Bronchial epithelial cell (primary cell): ENCODE results near the gene AGAP1. TPM values are rescaled to one million over a fixed set of nuclear protein-coding genes. Genes with fewer than 3 reads are reported as not detected.

ENCODE experiments used
- DNase-seq: peaks from one replicate; pipeline ENCODE4 v3.0.0-alpha.2; 2010; ENCODE audit warnings: low read depth
- FAIRE-seq: peaks from 2 replicates; lab custom pipeline; 2011; peaks lifted over from hg19 to GRCh38; lab: Jason Lieb, UNC
- H3K27me3 ChIP-seq: 2 replicates; pipeline ENCODE4 v1.5.1; 2011; ENCODE audit warnings: low read length; ENCODE audit not compliant: control insufficient read depth, insufficient read depth
- H3K36me3 ChIP-seq: 2 replicates; pipeline ENCODE4 v1.5.1; 2011; ENCODE audit warnings: low read length; ENCODE audit not compliant: control insufficient read depth, insufficient read depth
- H3K4me3 ChIP-seq: 2 replicates; pipeline ENCODE4 v1.5.1; 2011; ENCODE audit warnings: mild to moderate bottlenecking, low read depth, low read length, control low read depth
- total RNA-seq: library from RNA; depleted of rRNA; stranded (reverse); fragments of >200 nt; gene quantifications from 2 replicates; pipeline ENCODE4 v1.2.1, GENCODE V29; 2014
- TF ChIP-seq, protein P1 (sequence below): IDR thresholded peaks from 2 replicates; pipeline ENCODE4 v1.5.1; 2011; ENCODE audit warnings: mild to moderate bottlenecking, moderate library complexity, low read length, control low read depth, inconsistent platforms; ENCODE audit not compliant: insufficient read depth, severe bottlenecking

AGAP1 gene
- total RNA-seq, 1 donor from 2014 or later, result 22.4 TPM

GRCh38 chr2:235957251-235957650 lies 463.4 kb downstream of the AGAP1 start:
- no peak overlapping the region for H3K4me3 ChIP-seq
- H3K27me3 ChIP-seq, result no peaks in the 10 kb centered on the region
- no peak for FAIRE-seq
- DNase-seq, result no peak
- H3K36me3 ChIP-seq, result no peaks in the 10 kb centered on the region
- TF ChIP-seq, protein P1, sequence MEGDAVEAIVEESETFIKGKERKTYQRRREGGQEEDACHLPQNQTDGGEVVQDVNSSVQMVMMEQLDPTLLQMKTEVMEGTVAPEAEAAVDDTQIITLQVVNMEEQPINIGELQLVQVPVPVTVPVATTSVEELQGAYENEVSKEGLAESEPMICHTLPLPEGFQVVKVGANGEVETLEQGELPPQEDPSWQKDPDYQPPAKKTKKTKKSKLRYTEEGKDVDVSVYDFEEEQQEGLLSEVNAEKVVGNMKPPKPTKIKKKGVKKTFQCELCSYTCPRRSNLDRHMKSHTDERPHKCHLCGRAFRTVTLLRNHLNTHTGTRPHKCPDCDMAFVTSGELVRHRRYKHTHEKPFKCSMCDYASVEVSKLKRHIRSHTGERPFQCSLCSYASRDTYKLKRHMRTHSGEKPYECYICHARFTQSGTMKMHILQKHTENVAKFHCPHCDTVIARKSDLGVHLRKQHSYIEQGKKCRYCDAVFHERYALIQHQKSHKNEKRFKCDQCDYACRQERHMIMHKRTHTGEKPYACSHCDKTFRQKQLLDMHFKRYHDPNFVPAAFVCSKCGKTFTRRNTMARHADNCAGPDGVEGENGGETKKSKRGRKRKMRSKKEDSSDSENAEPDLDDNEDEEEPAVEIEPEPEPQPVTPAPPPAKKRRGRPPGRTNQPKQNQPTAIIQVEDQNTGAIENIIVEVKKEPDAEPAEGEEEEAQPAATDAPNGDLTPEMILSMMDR, result no peak

GRCh38 chr2:235958221-235958930 lies 464.5 kb downstream of the AGAP1 start:
- no peak overlapping the region for H3K4me3 ChIP-seq
- FAIRE-seq (no peak), DNase-seq (no peak)
- no peaks in the 10 kb centered on the region for H3K27me3 ChIP-seq
- TF ChIP-seq, protein P1, result no peak
- H3K36me3 ChIP-seq, result no peaks in the 10 kb centered on the region

- Histone ChIP-seq H3K27me3 (no peaks in the 10 kb centered on the region), H3K36me3 (no peaks in the 10 kb centered on the region), H3K4me3 (no peak overlapping the region)
- TF ChIP-seq, protein P1, result no peak
- no peak for DNase-seq
- FAIRE-seq, result no peak
These were observed 465.1 kb downstream of the AGAP1 start for GRCh38 chr2:235958931-235959410.

DNA sequence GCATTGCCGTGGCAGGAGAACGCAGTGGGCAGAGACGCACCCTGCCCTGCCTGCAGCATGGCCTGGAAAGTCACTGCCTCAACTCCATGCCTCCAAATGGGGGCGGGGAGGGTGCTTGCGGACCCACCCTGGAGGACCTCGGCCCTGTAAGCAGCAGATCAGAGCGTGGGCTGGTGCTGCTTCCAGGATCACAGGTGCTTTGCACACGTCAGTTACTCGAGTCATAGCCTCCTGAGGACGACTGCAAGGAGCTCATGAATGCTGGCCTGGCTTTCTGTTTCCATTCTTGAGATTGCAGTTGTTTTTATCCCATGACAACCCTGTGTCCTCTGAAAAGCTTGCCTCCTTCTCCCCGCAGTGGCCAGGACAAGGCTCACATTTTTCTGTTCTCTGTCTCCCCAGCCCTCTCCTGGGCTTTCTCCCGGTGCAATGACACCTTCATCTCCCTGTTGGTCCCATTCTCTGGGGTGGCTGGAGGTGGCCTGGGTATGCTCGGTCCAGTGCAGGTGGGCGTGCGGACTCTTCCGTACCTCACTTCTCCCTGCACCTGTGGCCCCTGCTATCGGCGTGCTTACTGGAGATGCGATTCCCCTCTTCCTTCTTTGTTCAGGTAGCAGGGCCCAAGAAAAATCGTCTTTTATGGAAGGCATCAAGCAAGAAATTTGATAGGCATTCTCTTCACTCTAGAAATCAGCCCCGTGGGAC lies 466.3 kb downstream of the AGAP1 start:
- Histone ChIP-seq H3K27me3 (no peaks in the 10 kb centered on the region), H3K36me3 (no peaks in the 10 kb centered on the region), H3K4me3 (no peak overlapping the region)
- TF ChIP-seq, protein P1, result no peak
- FAIRE-seq (no peak), DNase-seq (no peak)

DNA sequence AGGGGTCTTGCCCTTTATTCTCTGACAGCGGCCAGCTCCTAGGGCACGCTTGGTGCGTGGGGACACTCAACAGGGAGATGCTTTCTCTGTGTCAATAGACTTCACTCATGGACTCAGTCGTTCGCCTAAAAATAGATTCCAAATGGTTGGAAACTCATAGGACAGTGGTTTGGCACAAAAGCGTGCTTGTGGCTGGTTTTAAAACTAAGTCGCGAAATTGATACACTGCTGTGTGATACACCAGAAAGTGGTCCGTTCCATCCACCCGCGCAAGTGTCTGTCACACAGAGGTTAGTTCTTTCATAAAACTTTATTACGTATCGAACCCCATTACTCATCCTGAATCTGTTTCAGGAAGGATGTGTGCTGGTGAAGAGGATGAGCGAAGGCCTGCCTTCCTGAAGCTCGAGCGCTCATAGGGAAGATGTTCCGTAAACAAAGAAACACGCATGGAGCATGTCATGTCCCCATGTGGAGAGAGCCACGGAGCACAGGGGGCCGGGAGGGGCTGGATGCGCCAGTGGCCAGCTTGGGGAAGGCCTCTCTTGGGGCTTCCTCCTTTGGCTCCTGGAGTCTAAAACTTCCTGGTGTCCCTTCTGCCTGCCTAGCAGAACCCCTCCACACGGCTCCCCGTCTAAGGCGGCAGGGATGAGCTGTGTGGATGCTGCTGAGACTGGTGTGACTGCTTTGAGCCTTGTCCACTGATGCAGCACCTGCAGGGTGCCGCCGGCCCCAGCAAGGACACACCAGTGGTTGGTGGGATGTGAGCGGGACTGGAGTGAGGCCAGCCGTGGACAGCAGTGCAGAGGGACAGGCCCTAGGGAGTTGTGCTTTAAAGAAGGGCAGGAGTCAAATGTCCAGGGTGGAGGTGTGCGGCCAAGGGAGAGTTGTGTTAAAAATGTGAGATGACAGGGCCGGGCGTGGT lies 467.1 kb downstream of the AGAP1 start:
- H3K36me3 ChIP-seq, result no peaks in the 10 kb centered on the region
- DNase-seq (no peak), FAIRE-seq (no peak)
- H3K4me3 ChIP-seq, result no peak overlapping the region
- TF ChIP-seq, protein P1, result no peak
- no peaks in the 10 kb centered on the region for H3K27me3 ChIP-seq
